Measurements from ENCODE around the gene CAMTA1.
A peak's percentile ranks its signal among the peaks of the same experiment; 100 is the strongest.
"Not testable (repeated sequence)": the region's sequence is repeated elsewhere in the genome, so short reads cannot be mapped to it uniquely, and the experiment has no call there.

The CAMTA1 gene

DNA sequence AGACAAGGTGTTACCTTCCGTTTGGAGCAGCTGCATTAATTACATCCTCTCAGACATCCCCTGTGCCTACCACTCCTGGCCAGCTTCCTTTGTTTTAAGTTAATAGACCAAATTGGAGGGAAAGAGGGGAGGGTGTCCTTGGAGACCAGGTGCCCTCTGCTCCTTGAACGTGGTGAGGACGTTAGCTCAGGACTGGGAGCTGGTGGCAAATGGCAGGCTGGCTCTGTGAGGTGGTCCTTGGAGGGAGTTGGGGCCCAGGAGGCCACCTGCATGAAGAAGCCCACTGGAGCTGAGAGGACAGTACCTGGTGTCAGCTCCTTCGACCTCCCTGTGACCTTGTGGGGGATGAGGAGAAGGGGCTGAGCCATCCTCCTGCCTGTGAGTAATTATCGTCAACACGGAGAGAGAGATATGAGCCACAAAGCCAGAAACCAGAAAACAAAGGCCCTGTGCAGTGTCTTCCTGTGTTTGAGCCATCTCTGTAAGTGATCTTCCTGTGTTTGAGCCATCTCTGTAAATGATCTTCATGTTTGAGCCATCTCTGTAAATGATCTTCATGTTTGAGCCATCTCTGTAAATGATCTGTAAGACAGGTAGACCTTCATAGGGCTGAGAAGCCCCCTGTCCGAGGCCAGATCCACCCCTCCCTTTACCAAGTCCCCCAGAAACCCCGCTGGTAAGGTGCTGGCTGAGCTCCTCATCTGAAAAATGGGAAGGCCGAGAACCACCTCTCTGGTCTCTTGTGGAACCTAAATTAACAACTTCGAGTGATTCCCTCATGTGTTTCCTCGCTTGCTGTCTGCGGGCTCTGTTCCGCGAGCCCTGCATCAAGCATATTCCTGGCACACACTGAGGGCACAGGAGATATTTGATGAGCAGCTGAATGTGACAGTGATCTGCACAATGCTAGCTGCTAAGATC, 126.0 kb downstream of the CAMTA1 start:
- DNase-seq = no peak

DNA sequence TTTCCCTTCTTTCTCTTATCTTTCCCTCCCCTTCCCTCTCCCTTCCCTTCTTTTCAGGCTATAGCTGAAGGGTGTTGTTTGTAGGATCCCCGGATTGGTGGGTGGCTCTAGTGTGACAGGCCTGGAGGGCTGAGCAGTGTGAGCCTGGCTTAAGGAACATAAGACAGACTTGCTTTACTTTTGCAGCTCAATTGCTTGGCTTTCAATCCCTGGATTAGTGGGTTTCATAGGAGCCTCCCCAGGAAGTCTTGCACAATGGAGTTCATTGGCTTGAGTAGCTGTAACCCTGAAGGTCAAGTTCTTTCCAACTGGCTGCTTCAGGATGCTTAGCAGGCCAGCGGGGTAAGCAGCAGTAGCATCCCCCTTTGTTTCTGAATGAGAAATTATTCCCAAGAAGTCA, 126.7 kb downstream of the CAMTA1 start:
- no peak for DNase-seq

DNA sequence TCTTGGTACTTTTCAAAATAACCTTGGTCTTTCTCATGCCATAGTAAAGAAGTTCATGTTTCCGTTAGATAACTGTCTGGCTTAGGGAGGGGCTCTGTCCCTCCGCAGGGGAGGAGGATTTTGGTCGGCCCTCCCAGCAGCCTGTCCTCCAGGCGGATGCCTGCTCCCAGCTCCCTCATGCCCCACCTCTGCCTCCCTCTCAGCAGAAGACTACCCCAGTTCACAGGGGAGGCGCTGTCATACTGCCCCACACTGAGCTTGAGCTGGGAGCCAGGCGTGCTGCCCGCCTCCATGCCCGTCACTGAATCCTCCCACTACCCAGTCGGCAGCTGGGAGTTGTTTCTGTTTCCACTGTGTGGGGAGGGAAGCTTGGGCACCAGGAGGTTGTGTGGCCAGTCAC, 127.3 kb downstream of the CAMTA1 start:
- DNase-seq = no peak

DNA sequence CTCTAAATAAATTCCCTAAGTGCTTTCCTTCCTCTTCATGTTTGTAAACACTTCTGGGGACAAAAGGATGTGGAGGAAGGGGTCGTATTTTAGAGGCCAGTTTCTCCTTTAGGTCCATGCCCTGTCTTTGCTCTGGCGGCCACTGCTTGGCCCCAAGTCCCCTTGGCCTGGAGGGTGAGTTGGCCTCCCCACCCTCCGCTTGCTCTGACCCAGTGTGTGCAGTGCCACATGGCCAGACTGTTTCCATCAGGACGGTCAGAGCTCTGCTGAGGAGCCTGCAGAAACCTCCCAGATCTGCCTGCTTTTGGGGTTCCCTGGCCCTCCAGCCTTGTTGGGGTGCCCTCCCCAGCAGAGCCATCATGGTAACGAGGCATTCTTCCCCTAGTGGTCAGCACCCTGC, 127.8 kb downstream of the CAMTA1 start:
- no peak for DNase-seq

DNA sequence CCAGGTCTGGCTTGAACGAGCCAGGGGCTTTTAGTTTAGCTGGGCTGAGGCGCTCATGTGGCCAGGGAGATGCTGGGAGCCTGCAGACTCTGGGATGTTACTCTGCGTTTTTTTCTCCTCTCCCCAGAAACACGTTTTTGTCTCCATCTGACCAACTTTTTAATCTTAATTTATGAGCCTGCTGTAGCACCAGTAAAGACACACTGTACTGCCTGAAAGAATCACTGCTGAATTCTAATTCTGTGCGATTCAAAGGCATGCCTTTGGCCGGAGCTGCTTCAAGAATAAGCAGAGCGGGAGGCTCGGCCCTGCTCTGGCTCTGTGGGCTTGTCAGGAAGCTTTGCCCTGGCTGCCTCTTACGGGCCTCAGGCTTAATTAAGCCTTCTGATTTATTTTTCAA, 129.5 kb downstream of the CAMTA1 start:
- no peak for DNase-seq

DNA sequence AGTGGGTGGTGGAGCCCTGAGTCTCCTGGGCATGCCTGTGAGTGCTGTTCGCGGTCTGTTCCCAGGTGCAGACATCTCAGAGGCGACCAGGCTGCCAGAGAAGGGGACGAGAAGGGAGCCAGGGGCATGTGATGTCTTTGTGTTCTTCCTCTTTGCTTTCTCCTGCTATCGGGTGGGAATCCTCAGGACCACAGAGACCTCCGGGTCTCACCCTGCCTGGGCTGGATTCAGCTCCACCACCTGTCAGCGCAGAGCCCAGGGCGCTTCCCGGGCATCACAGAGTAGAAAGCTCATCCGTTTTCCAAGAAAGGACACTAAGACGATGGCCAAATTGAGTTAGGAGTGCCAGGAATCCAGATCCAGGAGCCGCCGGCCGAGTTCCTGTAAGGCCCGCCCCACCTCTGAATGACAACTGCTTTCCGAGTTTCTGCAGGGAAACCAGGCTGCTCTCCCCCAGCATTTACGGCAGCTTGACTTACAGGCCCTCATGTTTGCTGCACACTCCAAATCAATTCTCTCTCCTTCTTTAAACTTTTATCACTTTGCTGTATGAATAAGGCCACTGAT, 130.8 kb downstream of the CAMTA1 start:
- DNase-seq = no peak

DNA sequence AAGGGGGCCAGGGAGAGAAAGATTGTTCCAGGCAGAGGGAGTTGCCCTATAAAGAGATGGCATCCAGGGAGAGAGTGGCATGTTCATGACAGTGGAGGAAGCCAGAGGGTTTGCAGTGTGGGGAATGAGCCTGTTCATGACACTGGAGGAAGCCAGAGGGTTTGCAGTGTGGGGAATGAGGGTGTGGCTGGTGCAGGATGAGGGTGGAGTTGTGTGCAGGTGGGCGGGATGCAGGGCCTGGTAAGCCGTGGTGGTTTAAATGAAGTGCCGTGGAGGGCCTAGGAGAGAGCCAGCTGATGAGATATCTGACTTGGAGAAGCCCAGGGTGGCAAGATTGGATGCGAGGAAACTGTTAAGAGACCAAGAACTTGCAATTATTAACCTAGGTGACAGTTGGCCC, 131.8 kb downstream of the CAMTA1 start:
- DNase-seq = no peak

DNA sequence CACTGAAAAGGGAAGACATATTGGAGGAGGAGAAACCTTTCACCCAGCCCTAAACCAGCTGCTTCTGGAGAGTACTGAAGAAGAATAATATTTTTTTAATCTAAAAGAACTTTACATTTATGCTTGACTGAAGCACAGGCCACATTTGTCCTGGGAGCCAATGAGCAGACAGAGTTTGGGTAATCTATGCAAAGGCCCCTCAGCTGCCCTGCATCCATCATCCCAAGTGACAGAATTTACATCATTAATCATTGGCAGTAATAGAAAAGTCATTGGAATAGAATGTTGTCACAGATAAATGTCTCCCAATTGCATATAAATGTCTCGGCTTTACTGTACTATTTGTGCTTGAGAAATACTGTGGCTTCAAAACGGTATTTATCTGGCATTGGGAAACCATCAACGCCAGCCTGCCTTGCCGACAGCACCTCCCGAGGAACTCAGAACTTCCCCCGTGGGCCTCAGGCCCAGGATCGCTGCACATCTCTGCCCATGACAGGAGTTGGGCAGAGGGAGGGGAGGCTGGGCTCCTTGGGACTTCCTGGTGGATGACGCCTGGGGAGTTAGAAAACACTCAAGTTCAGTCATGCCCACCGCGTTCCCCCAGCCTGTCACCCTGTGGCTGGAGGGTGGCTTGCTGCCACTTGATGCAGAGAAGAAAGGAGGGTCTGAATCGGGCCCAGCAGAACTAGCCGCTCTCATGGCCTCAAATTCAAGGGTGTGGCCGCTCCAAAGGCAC, 133.1 kb downstream of the CAMTA1 start:
- DNase-seq = peak; percentile 69

DNA sequence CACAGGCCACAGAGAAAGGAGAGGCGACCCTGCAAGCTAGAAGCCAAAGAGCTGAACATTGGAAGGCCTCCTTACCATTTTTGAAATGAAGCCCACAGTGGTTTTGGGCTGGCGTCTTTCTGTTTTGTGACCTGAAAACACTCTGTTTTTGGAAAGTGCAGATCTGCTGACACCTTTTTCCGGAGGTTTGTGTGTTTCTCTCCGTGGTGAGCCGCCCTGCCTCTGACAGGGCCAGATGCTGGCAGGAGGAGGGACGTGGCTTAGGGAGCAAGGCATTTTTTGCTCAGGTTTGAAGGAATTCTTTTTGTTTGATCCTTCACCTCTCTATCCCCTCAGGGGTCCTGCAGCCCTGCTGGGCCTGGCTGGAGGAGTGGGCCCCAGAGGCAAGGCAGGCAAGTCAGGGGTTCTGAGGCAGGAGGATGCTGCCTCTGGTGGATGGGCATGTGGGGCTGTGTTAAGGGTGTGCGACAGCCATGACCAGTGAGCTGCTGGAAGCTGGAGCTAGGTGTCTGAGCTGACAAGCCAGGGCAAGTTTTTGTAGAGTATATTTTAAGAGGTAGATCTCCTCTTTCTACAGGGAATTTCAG, 133.8 kb downstream of the CAMTA1 start:
- no peak for DNase-seq

DNA sequence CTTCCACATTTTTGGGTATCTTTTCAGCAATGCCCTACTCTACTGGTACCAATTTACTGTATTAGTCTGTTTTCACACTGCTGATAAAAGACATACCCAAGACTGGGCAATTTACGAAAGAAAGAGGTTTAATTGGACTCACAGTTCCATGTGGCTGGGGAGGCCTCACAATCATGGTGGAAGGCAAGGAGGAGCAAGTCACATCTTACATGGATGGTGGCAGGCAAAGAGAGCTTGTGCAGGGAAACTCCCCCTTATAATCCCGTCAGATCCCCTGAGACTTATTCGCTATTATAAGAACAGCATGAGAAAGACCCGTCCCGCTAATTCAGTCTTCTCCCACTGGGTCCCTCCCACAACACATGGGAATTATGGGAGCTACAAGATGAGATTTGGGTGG, 136.3 kb downstream of the CAMTA1 start:
- DNase-seq = not testable (repeated sequence)

DNA sequence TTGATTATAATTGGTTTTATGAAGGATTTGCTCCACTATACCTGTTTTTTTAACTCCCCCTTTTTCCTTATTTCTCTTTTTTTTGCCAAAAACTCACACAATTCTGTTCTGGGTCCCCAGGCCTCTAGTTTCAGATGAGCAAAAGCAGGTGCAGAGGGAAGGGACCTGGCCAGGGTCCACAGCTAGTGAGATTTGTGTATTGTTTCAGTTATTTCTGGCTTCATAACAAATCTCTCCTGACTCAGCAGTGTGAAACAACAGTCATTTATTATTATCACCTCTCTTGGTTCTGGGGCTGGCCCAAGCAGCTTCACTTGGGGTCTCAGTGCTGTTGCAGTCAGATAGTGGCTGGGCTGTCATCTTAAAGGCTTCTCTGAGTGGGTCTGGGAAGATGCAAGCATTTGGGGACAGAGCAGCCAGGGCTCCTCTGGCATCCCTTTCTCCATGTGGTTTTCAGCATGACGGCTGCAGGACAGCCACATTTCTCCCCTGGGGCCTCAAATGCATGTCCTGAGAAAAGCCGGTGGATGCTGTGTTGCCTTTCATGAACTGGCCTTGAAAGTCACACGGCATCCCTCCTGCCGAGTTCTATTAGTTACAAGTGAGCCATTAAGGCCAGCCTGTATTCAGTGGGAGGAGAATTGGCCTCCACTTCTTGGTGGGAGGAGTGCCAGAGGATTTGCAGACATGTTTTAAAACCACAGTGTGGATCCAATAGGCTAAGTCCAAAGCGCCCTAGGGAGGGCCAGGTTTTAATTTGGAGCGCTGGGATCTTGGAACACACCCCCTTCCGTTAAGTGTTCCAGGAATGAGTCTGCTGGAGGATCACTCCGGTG, 137.1 kb downstream of the CAMTA1 start:
- peak; percentile 94 for DNase-seq

DNA sequence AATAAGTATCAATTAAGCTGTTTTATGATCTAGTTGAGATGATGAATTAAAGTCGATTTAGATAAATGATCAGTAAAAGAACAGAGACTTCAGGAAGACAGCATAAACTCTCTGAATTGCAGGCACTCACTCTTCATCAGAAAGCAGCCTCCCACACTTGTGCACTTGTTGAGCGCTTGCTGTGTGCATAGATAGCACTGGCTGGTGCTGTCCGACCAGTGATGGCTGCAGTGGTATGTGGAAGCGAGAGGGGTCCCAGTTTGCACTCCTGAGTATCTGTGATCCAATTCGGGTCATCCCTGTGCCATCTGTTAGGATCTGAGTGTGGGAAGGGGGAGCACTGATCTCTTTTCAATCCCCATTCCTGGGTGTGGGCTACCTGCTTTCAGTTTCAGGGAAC, 137.8 kb downstream of the CAMTA1 start:
- no peak for DNase-seq

DNA sequence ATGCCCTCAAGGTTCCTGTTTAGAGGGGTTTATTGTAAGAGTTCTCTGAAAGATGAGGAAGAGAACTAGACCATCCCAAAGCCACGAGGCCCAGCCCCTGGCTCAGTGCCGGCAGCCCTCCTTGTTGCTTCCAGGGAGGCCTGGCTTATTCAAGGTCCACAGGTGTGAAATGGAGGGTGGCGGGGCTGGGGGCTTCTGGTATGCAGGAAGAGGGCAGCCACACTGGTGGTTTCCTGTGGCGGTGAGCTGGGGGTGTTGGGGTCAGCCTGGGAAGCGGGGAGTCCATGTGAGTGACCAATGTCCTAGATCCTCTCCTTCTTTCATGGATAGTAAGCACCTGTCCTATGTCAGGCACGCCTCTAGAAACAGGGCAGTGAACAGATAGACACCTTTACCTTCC, 138.2 kb downstream of the CAMTA1 start:
- DNase-seq = no peak

DNA sequence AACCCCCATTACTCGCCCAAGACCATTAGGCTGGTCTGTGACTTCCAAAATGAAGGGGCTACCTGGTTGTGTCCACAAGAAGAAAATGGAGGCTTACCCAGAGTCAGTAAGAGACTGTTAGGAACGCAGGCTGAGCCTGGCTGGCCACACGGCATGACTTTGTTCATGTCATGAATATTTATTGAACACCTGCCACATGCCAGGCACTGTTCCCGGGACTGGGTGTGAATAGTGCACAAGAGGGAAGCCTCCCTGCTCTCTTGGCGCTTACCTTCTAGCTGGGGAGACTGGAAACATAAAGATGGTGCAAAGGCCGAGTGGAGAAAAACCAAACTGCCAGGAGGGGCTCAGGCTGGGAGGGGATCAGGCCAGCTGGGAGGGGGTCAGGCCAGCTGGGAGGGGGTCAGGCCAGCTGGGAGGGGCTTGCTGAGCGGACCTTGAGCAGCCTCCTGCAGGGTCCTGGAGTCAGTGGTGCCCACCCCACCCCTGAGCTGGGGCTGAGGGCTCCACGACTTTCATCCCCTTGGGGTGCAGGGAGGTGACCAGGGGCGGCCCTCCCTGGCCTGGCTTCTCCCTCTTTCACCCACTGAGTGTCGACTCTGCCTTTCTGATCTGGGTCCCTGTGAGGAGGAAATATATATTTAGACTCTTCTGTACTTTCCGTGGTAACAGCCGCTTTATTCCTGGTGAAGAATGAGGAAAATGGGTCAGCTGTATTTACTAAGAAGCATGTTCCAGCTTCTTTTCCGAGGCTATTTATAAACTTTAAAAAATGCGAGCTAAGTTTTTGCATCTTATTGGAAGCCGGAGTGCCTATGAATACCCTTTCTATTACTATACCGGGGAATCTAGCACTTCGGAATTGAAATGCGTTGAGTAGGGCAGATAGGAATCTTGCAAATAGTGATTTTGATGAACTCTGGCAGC, 139.0 kb downstream of the CAMTA1 start:
- no peak for DNase-seq

DNA sequence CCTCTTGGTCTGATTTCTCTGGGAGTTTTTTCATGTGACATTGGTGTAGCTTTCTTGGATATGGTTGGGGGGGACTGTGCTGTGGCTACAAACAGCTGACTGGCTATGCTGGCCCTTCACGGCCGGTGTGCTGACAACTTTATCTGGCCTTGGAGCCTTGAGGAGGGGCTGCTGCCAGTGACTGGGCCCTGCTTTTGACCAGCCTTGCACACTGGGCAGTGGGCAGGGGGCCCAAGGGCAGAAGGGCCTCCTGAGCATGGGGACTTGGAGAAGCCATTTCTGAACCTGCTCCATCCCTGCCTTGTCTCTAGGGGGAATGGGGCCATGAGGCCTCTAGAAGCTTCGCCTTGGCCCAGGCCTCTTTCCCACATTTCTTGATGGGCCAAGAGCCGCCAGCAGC, 139.6 kb downstream of the CAMTA1 start:
- DNase-seq = no peak

DNA sequence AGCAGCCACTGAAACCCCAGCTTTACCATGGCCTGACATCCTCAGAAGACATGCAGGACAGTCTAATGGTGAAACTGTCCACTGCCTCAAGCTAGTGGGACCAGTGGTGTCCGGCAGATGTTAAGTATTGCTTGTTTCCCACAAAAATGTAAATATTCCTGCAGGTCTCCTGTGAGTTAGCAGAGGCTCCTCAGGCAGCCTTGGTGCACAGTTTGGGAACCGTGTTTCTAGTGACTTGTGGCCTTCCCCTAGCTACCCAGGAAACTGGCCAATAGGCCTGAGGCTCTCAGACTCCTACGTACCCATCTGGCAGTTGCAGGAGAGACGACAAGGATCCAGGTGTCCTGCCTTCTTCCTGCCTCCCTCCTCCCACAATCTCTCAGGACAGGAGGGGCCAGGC, 142.4 kb downstream of the CAMTA1 start:
- no peak for DNase-seq

DNA sequence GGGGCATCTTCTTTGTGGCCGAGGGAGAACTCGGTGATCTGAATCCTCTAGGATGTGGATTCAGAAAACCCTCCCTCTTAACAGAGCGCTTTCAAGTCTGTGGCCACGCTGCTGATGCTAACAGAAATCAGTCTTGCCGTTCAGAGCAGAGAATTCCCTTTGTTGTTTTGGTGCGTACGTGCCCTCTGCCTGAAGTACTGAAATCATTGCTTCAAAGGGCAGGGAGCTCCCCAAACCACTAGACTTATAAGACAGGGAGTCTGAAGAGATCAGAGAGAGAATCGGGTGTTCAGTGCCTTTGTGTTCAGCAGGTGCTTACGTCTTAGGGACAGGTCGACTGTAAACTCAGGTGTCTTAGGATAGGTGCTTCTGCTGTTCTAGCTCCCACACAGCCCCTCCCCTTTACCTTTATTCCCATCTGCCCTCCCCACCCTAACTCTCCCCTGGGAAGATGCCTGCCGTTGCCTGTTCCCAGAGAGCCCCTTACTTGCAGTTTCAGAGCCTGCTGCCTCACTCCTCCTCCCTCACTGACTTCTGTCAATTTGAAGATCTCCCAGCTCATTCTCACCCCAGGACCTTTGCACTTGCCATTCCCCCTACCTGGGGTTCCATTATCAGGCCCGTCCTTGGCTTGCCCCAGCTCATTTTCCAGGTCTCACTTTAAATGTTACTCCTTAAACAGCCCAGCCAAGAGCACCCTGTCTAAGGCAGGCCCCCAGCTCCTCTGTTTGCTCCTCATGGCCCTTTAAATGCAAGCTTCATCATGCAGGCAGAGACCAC, 143.0 kb downstream of the CAMTA1 start:
- DNase-seq = no peak

DNA sequence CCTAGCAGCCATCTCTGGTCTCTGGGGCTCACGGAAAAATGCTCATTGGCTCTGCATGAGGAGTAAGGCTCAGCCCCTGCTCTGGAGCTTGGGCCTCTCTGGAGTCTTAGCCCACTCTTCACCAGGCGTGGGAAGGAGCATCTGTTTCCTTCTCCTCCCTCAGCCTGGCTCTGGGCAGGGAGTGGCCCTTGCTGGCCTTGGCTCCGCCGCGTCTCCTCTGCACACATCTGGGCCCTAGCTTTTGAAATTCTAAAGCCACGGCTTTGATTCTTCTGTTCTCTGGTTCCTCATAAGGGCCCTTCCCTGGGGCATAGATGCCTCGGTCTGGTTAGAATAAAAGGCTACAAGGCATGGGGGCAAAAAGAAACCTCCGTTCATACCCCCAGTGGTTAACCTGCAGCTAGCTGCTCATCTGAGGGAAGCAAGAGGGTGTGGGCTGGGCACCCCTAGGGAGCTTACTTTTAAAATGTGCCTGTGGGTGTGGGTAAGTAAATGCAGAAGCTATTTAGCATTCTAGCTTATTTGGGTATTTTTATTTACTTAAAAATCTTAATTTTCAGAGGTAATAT, 145.6 kb downstream of the CAMTA1 start:
- no peak for DNase-seq

DNA sequence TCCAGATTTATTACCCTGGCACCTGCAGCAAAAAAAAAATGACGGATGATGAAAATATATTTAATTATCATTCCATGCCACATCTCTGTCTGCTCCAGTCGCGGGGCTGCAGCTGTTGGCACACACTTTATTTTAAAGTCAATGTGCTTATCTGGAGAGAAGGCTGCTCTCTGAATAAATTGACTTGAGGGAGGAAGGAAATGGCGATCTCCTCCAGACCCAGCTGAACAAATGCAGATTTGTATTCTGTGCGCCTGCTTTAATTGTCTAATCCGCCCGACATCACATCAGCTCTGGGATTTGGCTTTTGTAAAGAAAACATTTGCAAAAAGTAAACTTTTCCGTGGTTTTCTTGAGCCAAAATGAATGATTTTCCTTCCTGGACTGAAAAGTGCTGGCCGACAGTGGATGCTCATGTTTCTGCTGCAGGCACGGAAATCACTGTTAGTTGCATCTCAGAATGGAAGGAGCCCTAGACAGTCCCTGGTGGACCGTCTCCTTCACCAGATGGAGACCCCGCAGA, 150.2 kb downstream of the CAMTA1 start:
- peak; percentile 63 for DNase-seq
